ENCODE results near the gene SLC1A7. TPM values are rescaled to one million over a fixed set of nuclear protein-coding genes. Genes with fewer than 3 reads are reported as not detected.
A peak's percentile ranks its signal among the peaks of the same experiment; 100 is the strongest.

Gene SLC1A7
- total and polyA plus RNA-seq, 7 donors: 0.04 to 6.2 (median 0.36) TPM

GRCh38 chr1:53112271-53112774 lies 30.1 kb downstream of the SLC1A7 start:
- Histone ChIP-seq H3K4me1 (peaks cover 8% of the 10 kb centered on the region), H3K36me3 (ENCODE audit: insufficient read depth in 1 of 2, low read depth in 1 of 2) (no peaks in the 10 kb centered on the region), H3K27me3 (ENCODE audit: insufficient read depth in 3 of 3, low read length in 2 of 3) (peaks cover 0 to 1% (median 0%) of the 10 kb centered on the region in 3 donors), H3K4me3 (no peak overlapping the region), H3K27ac (no peak overlapping the region), H3K9me3 (no peaks in the 10 kb centered on the region)
- no peak for TF ChIP-seq CTCF (IDR thresholded peaks at IDR 0.05)
- ATAC-seq: no peak
- intact Hi-C loops (cut with DNase I): no loop called here
- 53 to 67% (median 57%) methylated on average over 2 of the region's 2 CpGs for WGBS, 3 donors
- DNase-seq: no peak

- no peak overlapping the region for H3K27ac ChIP-seq
- DNase-seq (no peak), ATAC-seq (no peak)
- no peaks in the 10 kb centered on the region for H3K9me3 ChIP-seq
- intact Hi-C loops (cut with DNase I): no loop called here
- H3K4me3 ChIP-seq: no peak overlapping the region
- H3K4me1 ChIP-seq: peaks cover 8% of the 10 kb centered on the region
- no peaks in the 10 kb centered on the region for H3K36me3 ChIP-seq (ENCODE audit: insufficient read depth in 1 of 2, low read depth in 1 of 2)
- no peak for TF ChIP-seq CTCF (IDR thresholded peaks at IDR 0.05)
- WGBS, 3 donors: 76 to 83% (median 77%) methylated on average over 5 of the region's 5 CpGs
- H3K27me3 ChIP-seq (ENCODE audit: insufficient read depth in 3 of 3, low read length in 2 of 3): peaks cover 0 to 1% (median 0%) of the 10 kb centered on the region in 3 donors
These were observed 30.7 kb downstream of the SLC1A7 start for GRCh38 chr1:53111693-53112092.

- TF ChIP-seq CTCF (IDR thresholded peaks at IDR 0.05): no peak
- no peak overlapping the region for H3K4me3 ChIP-seq
- H3K36me3 ChIP-seq (ENCODE audit: insufficient read depth in 1 of 2, low read depth in 1 of 2): no peaks in the 10 kb centered on the region
- peaks cover 0 to 1% (median 0%) of the 10 kb centered on the region in 3 donors for H3K27me3 ChIP-seq (ENCODE audit: insufficient read depth in 3 of 3, low read length in 2 of 3)
- H3K9me3 ChIP-seq: no peaks in the 10 kb centered on the region
- WGBS, 3 donors: 73 to 80% (median 76%) methylated on average over 10 of the region's 10 CpGs
- H3K4me1 ChIP-seq: peaks cover 8% of the 10 kb centered on the region
- H3K27ac ChIP-seq: no peak overlapping the region
- DNase-seq (no peak), ATAC-seq (no peak)
- intact Hi-C loops (cut with DNase I): no loop called here
These were observed 31.3 kb downstream of the SLC1A7 start for GRCh38 chr1:53111073-53111556.

- peaks cover 0 to 1% (median 0%) of the 10 kb centered on the region in 3 donors for H3K27me3 ChIP-seq (ENCODE audit: insufficient read depth in 3 of 3, low read length in 2 of 3)
- WGBS, 3 donors: 59 to 70% (median 62%) methylated on average over 18 of the region's 18 CpGs
- H3K4me3 ChIP-seq: no peak overlapping the region
- H3K4me1 ChIP-seq: peaks cover 8% of the 10 kb centered on the region
- H3K36me3 ChIP-seq (ENCODE audit: insufficient read depth in 1 of 2, low read depth in 1 of 2): no peaks in the 10 kb centered on the region
- ATAC-seq: peak in 1 of 4 donors; percentile 31
- TF ChIP-seq CTCF (IDR thresholded peaks at IDR 0.05): no peak
- intact Hi-C loops (cut with DNase I): no loop called here
- no peak overlapping the region for H3K27ac ChIP-seq
- DNase-seq: no peak
- H3K9me3 ChIP-seq: no peaks in the 10 kb centered on the region
These were observed 31.9 kb downstream of the SLC1A7 start for GRCh38 chr1:53110370-53111072.

All from psoas muscle (tissue), 8 donors.